HCT116 (cell line): ENCODE measurements around the gene CPSF7. TPM values are rescaled to one million over a fixed set of nuclear protein-coding genes. Genes with fewer than 3 reads are reported as not detected.

Experiments
- ATAC-seq: fragments of 200-7000 bp; cut with Tn5 transposase; 2 replicates; pipeline ENCODE4 v1.9.1; 2020; ENCODE audit warnings: mild to moderate bottlenecking, moderate library complexity
- BruUV-seq: library from RNA; stranded (reverse); fragments of 400-500 nt; replicated peaks from 2 replicates; lab custom pipeline; 2021; lab: Mats Ljungman, UMichigan
- CTCF ChIA-PET: fragments of 300-600 bp; sonication (Branson Sonifier 250); formaldehyde crosslinking; loops from one replicate; lab custom pipeline; 2021; ENCODE audit warnings: antibody characterized with exemption; lab: Charles Lee
- POLR2A ChIA-PET: fragments of 300-600, 350-600 bp; sonication (Branson Sonifier 250); formaldehyde crosslinking; loops from one replicate; lab custom pipeline; 2021; ENCODE audit warnings: antibody characterized with exemption; lab: Charles Lee
- RAD21 ChIA-PET, 2 experiments: fragments of 300-600 bp; sonication (Branson Sonifier 250); formaldehyde crosslinking; loops; one replicate each; lab custom pipeline; 2023; ENCODE audit warnings: low total read pairs in 2 of 2; ENCODE audit not compliant: uncharacterized antibody in 2 of 2, unreplicated experiment in 2 of 2, low non-redundant PET in 1 of 2; lab: Charles Lee
- DNase-seq: peaks from one replicate; pipeline ENCODE4 v3.0.0-alpha.2; 2010; ENCODE audit warnings: low read depth, low spot score
- H2AFZ ChIP-seq: fragments of 200-600 bp; shearing (Covaris generic), sonication (generic); 2 replicates; pipeline ENCODE4 v1.6.1; 2017; ENCODE audit warnings: low read depth, mixed run types, mixed read lengths, antibody characterized with exemption, low read length; ENCODE audit not compliant: poor library complexity, severe bottlenecking
- H3K27ac ChIP-seq: 2 replicates; pipeline ENCODE4 v1.5.1; 2012; ENCODE audit warnings: low read depth, low read length
- H3K27me3 ChIP-seq: fragments of 200-600 bp; sonication (generic); 2 replicates; pipeline ENCODE4 v1.6.1; 2016; ENCODE audit warnings: mixed run types, low read length, mixed read lengths; ENCODE audit not compliant: insufficient read depth
- H3K36me3 ChIP-seq, 2 experiments: fragments of 200-500 bp in 1 of 2; fragments of 200-600 bp in 1 of 2; sonication (Bioruptor generic) in 1 of 2; sonication (generic) in 1 of 2; 2 replicates each; pipeline versions ENCODE4 v1.5.1 to v1.6.1; 2014 to 2016; ENCODE audit warnings: low read length in 2 of 2, inconsistent platforms in 1 of 2, mixed read lengths in 1 of 2, mixed run types in 1 of 2; ENCODE audit not compliant: insufficient read depth in 2 of 2, control insufficient read depth in 1 of 2
- H3K4me1 ChIP-seq, 2 experiments: fragments of 200-600 bp in 1 of 2; sonication (generic) in 1 of 2; 2 replicates each; pipeline versions ENCODE4 v1.5.1 to v1.6.1; 2012 to 2017; ENCODE audit warnings: low read length in 2 of 2, inconsistent platforms in 1 of 2, mild to moderate bottlenecking in 1 of 2, mixed read lengths in 1 of 2, mixed run types in 1 of 2, moderate library complexity in 1 of 2; ENCODE audit not compliant: insufficient read depth in 2 of 2, control insufficient read depth in 1 of 2
- H3K4me2 ChIP-seq: fragments of 200-600 bp; sonication (generic); 2 replicates; pipeline ENCODE4 v1.6.1; 2017; ENCODE audit warnings: mixed run types, low read length, mixed read lengths
- H3K4me3 ChIP-seq, 2 experiments: fragments of 200-600 bp in 1 of 2; sonication (generic) in 1 of 2; replicated peaks in 1 of 2; 2 replicates each; pipeline ENCODE4 v1.5.1; 2011 to 2016; ENCODE audit warnings: low read length in 2 of 2, control low read depth in 1 of 2, low read depth in 1 of 2, mild to moderate bottlenecking in 1 of 2, mixed read lengths in 1 of 2, mixed run types in 1 of 2
- H3K79me2 ChIP-seq: fragments of 200-600 bp; sonication (generic); 2 replicates; pipeline ENCODE4 v1.6.1; 2017; ENCODE audit warnings: mild to moderate bottlenecking, mixed run types, low read length, moderate library complexity, mixed read lengths; ENCODE audit not compliant: insufficient read depth
- H3K9ac ChIP-seq: fragments of 200-600 bp; sonication (generic); 2 replicates; pipeline ENCODE4 v1.6.1; 2016; ENCODE audit warnings: low read length, mixed read lengths
- H3K9me2 ChIP-seq: fragments of 200-600 bp; sonication (generic), shearing (Covaris generic); 2 replicates; pipeline ENCODE4 v1.6.1; 2017; ENCODE audit warnings: mixed run types, mild to moderate bottlenecking, moderate library complexity; ENCODE audit not compliant: insufficient read depth
- H3K9me3 ChIP-seq, 2 experiments: fragments of 200-500 bp in 1 of 2; fragments of 200-600 bp in 1 of 2; sonication (Bioruptor generic) in 1 of 2; sonication (generic) in 1 of 2; 2 replicates each; pipeline ENCODE4 v1.6.1; 2014 to 2017; ENCODE audit warnings: low read length in 2 of 2, mixed read lengths in 2 of 2, inconsistent platforms in 1 of 2, low read depth in 1 of 2, mild to moderate bottlenecking in 1 of 2, mixed run types in 1 of 2, moderate library complexity in 1 of 2; ENCODE audit not compliant: control insufficient read depth in 1 of 2, insufficient read depth in 1 of 2
- H4K20me1 ChIP-seq: fragments of 200-600 bp; sonication (generic), shearing (Covaris generic); 2 replicates; pipeline ENCODE4 v1.6.1; 2017; ENCODE audit warnings: mixed run types, mild to moderate bottlenecking, moderate library complexity; ENCODE audit not compliant: insufficient read depth
- JUND ChIP-seq: IDR thresholded peaks from 2 replicates; pipeline ENCODE4 v1.6.1; 2012
- TCF7L2 ChIP-seq: IDR thresholded peaks from 2 replicates; pipeline ENCODE4 v1.7.0; 2011; ENCODE audit warnings: borderline replicate concordance, inconsistent platforms; ENCODE audit not compliant: insufficient read depth, insufficient read length; ENCODE audit errors: extremely low read depth
- intact Hi-C: fragments of 100-400 bp; cut with micrococcal nuclease; formaldehyde crosslinking; loops from 2 replicates; pipeline ENCODE4 v1.10.0; 2022
- total RNA-seq: library from RNA; stranded (reverse); gene quantifications from one replicate; pipeline ENCODE4 v1.2.1, GENCODE V29; 2021; ENCODE audit not compliant: unreplicated experiment
- TF ChIP-seq, protein P1 (sequence below), 3 experiments: fragments of 200-600 bp in 1 of 3; sonication (generic) in 1 of 3; IDR thresholded peaks in 2 of 3; conservative IDR thresholded peaks in 1 of 3; 2 replicates each; pipeline ENCODE4 v1.5.1; 2012 to 2017; ENCODE audit warnings: low read depth in 2 of 3, low read length in 2 of 3, antibody characterized with exemption in 1 of 3, borderline replicate concordance in 1 of 3, control low read depth in 1 of 3, mild to moderate bottlenecking in 1 of 3, mixed read lengths in 1 of 3, mixed run types in 1 of 3, moderate library complexity in 1 of 3; ENCODE audit not compliant: insufficient read depth in 1 of 3
- TF ChIP-seq, protein P2 (sequence below): IDR thresholded peaks from 2 replicates; pipeline ENCODE4 v1.6.1; 2011; ENCODE audit warnings: mild to moderate bottlenecking, low read length, moderate library complexity; ENCODE audit not compliant: insufficient replicate concordance; ENCODE audit errors: extremely low read depth

CPSF7 gene
- total RNA-seq, 1 experiment from 2014 or later: 110 TPM

DNA sequence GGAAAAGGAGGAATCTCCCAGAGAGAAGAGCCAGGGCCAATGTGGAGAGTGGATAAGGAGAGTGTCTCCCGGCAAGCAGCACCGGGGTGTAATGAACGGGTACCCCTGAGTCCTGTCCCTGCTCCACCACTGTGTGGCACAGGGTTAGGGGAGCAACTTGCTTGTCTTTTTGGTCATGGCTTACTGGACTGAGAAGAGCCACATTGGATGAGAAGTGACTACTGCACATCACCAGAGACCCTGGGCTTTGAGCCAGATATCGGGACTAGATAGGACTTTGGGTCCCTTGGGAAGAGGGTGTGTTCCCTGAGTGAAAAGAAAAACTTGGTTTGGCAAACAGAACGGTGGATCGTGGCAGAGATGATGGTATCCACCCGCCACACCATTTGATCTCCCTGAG lies 24.7 kb upstream of the CPSF7 start:
- CTCF ChIA-PET: interaction anchor here (1.4 kb wide), 1 partner anchor 8 kb away, joined by 3 read pairs; no protein-coding TSS in a partner anchor
- no TSS peak for BruUV-seq

More for the DNA sequence above, 24.7 kb upstream of the CPSF7 start:
- Histone ChIP-seq H4K20me1 (no peaks in the 10 kb centered on the region), H3K27ac (no peak overlapping the region), H3K4me2 (no peak overlapping the region), H3K4me3 (no peak overlapping the region), H3K4me1 (no peaks in the 10 kb centered on the region), H2AFZ (no peak overlapping the region), H3K36me3 (no peaks in the 10 kb centered on the region; a peak in 2 of 4 replicates), H3K9me3 (no peaks in the 10 kb centered on the region), H3K79me2 (peaks cover 5% of the 10 kb centered on the region; the same call in 1 of the 2 replicates), H3K9me2 (no peaks in the 10 kb centered on the region), H3K27me3 (no peaks in the 10 kb centered on the region), H3K9ac (no peak overlapping the region)
- ATAC-seq: no peak
- no peak for DNase-seq
- intact Hi-C loops: no loop called here
- POLR2A ChIA-PET: no interaction called here
- TF ChIP-seq JUND (no peak), TCF7L2 (no peak)
- TF ChIP-seq, protein P1, sequence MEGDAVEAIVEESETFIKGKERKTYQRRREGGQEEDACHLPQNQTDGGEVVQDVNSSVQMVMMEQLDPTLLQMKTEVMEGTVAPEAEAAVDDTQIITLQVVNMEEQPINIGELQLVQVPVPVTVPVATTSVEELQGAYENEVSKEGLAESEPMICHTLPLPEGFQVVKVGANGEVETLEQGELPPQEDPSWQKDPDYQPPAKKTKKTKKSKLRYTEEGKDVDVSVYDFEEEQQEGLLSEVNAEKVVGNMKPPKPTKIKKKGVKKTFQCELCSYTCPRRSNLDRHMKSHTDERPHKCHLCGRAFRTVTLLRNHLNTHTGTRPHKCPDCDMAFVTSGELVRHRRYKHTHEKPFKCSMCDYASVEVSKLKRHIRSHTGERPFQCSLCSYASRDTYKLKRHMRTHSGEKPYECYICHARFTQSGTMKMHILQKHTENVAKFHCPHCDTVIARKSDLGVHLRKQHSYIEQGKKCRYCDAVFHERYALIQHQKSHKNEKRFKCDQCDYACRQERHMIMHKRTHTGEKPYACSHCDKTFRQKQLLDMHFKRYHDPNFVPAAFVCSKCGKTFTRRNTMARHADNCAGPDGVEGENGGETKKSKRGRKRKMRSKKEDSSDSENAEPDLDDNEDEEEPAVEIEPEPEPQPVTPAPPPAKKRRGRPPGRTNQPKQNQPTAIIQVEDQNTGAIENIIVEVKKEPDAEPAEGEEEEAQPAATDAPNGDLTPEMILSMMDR (IDR thresholded peaks at IDR 0.05 in 2 of 3, conservative IDR thresholded peaks at IDR 0.05 in 1 of 3; ENCODE audit: borderline replicate concordance in 1 of 3, insufficient read depth in 1 of 3, low read depth in 2 of 3, low read length in 2 of 3): no peak
- TF ChIP-seq, protein P2, sequence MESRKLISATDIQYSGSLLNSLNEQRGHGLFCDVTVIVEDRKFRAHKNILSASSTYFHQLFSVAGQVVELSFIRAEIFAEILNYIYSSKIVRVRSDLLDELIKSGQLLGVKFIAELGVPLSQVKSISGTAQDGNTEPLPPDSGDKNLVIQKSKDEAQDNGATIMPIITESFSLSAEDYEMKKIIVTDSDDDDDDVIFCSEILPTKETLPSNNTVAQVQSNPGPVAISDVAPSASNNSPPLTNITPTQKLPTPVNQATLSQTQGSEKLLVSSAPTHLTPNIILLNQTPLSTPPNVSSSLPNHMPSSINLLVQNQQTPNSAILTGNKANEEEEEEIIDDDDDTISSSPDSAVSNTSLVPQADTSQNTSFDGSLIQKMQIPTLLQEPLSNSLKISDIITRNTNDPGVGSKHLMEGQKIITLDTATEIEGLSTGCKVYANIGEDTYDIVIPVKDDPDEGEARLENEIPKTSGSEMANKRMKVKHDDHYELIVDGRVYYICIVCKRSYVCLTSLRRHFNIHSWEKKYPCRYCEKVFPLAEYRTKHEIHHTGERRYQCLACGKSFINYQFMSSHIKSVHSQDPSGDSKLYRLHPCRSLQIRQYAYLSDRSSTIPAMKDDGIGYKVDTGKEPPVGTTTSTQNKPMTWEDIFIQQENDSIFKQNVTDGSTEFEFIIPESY: no peak
- RAD21 ChIA-PET: no interaction called here
